ENCODE measurements around the gene TTC12.

- TF ChIP-seq CTCF (conservative IDR thresholded peaks at IDR 0.05; ENCODE audit: low read depth, low read length) (no peak), POLR2A (IDR thresholded peaks at IDR 0.05; ENCODE audit: low read depth, low read length) (no peak), MAZ (IDR thresholded peaks at IDR 0.05; ENCODE audit: borderline replicate concordance, low read depth, low read length) (no peak)
These were observed 39.4 kb upstream of the TTC12 start for GRCh38 chr11:113274713-113275582.

All from IMR-90 (cell line).